GM18505 (cell line): Measurements from ENCODE around the gene DIP2B.
"Not testable (repeated sequence)": the region's sequence is repeated elsewhere in the genome, so short reads cannot be mapped to it uniquely, and the experiment has no call there.

Source experiments
- ATAC-seq: cut with Tn5 transposase; IDR thresholded peaks from one replicate; pipeline ENCODE4 v1.9.1; 2021; ENCODE audit not compliant: unreplicated experiment
- POLR2A ChIP-seq: IDR thresholded peaks from 4 replicates; pipeline ENCODE4 v1.6.1; 2011; ENCODE audit warnings: borderline replicate concordance; ENCODE audit not compliant: insufficient read depth, insufficient read length; ENCODE audit errors: extremely low read depth

Gene DIP2B

GRCh38 chr12:50529345-50529744 lies 24.6 kb downstream of the DIP2B start:
- no peak for ATAC-seq
- no peak for TF ChIP-seq POLR2A

- TF ChIP-seq POLR2A, result no peak
- no peak for ATAC-seq
Observed at GRCh38 chr12:50530532-50530931, 25.7 kb downstream of the DIP2B start.

GRCh38 chr12:50533203-50533584 lies 28.4 kb downstream of the DIP2B start:
- no peak for ATAC-seq
- no peak for TF ChIP-seq POLR2A

- ATAC-seq, result no peak
- TF ChIP-seq POLR2A, result no peak
Observed at GRCh38 chr12:50533971-50534370, 29.2 kb downstream of the DIP2B start.

- no peak for TF ChIP-seq POLR2A
- ATAC-seq, result no peak
Observed at GRCh38 chr12:50536831-50537537, 32.2 kb downstream of the DIP2B start.

GRCh38 chr12:50537538-50537919 lies 32.7 kb downstream of the DIP2B start:
- TF ChIP-seq POLR2A, result no peak
- no peak for ATAC-seq

GRCh38 chr12:50538182-50538581 lies 33.4 kb downstream of the DIP2B start:
- no peak for ATAC-seq
- no peak for TF ChIP-seq POLR2A

GRCh38 chr12:50541139-50541538 lies 36.4 kb downstream of the DIP2B start:
- ATAC-seq, result no peak
- TF ChIP-seq POLR2A, result no peak

- ATAC-seq, result no peak
- no peak for TF ChIP-seq POLR2A
Observed at GRCh38 chr12:50542448-50542847, 37.7 kb downstream of the DIP2B start.

- ATAC-seq, result not testable (repeated sequence)
Observed at GRCh38 chr12:50543188-50543587, 38.4 kb downstream of the DIP2B start.

GRCh38 chr12:50545213-50545612 lies 40.4 kb downstream of the DIP2B start:
- ATAC-seq, result no peak
- TF ChIP-seq POLR2A, result no peak

- no peak for TF ChIP-seq POLR2A
- no peak for ATAC-seq
Observed at GRCh38 chr12:50545786-50546185, 41.0 kb downstream of the DIP2B start.

- ATAC-seq, result no peak
- no peak for TF ChIP-seq POLR2A
Observed at GRCh38 chr12:50546441-50547318, 41.9 kb downstream of the DIP2B start.

- no peak for ATAC-seq
- TF ChIP-seq POLR2A, result no peak
Observed at GRCh38 chr12:50547742-50548141, 43.0 kb downstream of the DIP2B start.
